ENCODE results near the gene MS4A10.

The MS4A10 gene

DNA sequence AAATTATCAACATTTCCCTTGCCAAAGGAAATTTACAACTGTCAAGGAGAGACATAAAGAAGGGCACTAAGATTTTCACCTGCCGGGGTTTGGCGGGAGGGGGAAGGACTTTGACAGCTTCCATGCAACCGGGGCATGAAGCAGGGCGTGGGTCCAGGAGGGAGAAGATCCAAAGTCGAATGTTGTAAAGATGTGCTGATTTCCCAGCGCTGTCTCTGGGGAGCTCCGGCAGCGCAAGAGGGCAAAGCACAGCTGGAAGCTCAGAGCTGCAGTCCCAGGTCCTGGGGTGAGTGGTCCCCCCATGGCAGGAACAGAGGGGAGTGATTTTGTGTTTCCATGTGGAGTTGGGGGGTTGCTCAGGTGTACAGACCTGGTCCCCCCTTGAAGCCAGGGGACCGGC, at the start of gene MS4A10:
TSS of gene MS4A10 (plus strand) at position 198 of the 400 bp plus-strand sequence. CDS start 5,003 bp downstream, outside the sequence.
- no peak within 1 kb of the TSS for H3K4me3 ChIP-seq (ENCODE audit: low read depth, low read length)
- in situ Hi-C loops (cut with HindIII; ENCODE audit: low sequenced_read_pairs): no loop called here
- DNase-seq (ENCODE audit: low read depth): no peak
- no peak for TF ChIP-seq CTCF (IDR thresholded peaks at IDR 0.05; ENCODE audit: low read depth, low read length, missing control alignments)

DNA sequence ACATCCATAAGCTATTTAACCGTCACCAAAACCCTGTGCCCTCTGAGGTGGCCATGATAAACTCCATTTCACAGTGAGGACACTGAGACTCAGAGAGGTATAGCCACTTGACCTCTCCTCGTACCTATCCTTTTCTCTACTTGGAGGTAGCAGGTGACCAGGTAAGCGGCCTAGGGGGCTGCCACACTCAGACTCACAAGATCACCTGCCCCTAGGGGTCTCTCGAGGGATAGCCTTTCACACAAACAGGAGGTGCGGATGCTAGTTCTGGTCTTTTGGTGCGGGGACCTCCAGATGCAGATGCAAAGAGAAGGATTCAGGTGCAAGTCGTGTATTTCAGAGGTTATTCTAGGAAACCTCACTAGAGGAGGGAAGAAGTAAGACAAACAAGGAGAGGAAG, 46.0 kb upstream of the MS4A10 start:
- in situ Hi-C loops (cut with HindIII; ENCODE audit: low sequenced_read_pairs): no loop called here
- no peak for TF ChIP-seq CTCF (IDR thresholded peaks at IDR 0.05; ENCODE audit: low read depth, low read length, missing control alignments)
- H3K4me3 ChIP-seq (ENCODE audit: low read depth, low read length): no peak overlapping the region
- DNase-seq (ENCODE audit: low read depth): no peak

DNA sequence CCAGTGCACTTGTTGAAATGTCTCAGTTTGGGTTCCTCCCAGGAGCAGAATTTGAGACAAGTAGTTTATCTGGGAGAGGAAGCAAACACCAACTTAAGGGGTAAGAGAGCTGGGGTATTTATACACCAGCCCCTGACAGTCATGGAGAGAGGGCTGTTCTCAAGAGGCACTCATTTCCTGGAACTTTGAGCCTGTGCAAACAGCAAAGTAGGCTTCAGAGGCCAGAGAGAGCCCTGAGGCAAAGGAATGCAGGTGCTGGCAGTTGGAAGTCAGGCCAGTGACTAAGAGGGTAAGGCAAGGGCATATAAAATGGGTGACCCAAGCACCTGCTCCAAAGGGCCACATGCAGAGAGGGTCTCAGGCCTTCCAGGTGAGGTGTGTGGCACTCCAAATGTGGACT, 44.6 kb upstream of the MS4A10 start:
- no peak overlapping the region for H3K4me3 ChIP-seq (ENCODE audit: low read depth, low read length)
- in situ Hi-C loops (cut with HindIII; ENCODE audit: low sequenced_read_pairs): no loop called here
- no peak for TF ChIP-seq CTCF (IDR thresholded peaks at IDR 0.05; ENCODE audit: low read depth, low read length, missing control alignments)
- no peak for DNase-seq (ENCODE audit: low read depth)

GRCh38 chr11:60741421-60741820, 43.7 kb upstream of the MS4A10 start:
- no peak for TF ChIP-seq CTCF (IDR thresholded peaks at IDR 0.05; ENCODE audit: low read depth, low read length, missing control alignments)
- H3K4me3 ChIP-seq (ENCODE audit: low read depth, low read length): no peak overlapping the region
- in situ Hi-C loops (cut with HindIII; ENCODE audit: low sequenced_read_pairs): no loop called here
- no peak for DNase-seq (ENCODE audit: low read depth)

- in situ Hi-C loops (cut with HindIII; ENCODE audit: low sequenced_read_pairs): no loop called here
- no peak overlapping the region for H3K4me3 ChIP-seq (ENCODE audit: low read depth, low read length)
- TF ChIP-seq CTCF (IDR thresholded peaks at IDR 0.05; ENCODE audit: low read depth, low read length, missing control alignments): no peak
- DNase-seq (ENCODE audit: low read depth): no peak
These were observed 42.1 kb upstream of the MS4A10 start for GRCh38 chr11:60743058-60743457.

DNA sequence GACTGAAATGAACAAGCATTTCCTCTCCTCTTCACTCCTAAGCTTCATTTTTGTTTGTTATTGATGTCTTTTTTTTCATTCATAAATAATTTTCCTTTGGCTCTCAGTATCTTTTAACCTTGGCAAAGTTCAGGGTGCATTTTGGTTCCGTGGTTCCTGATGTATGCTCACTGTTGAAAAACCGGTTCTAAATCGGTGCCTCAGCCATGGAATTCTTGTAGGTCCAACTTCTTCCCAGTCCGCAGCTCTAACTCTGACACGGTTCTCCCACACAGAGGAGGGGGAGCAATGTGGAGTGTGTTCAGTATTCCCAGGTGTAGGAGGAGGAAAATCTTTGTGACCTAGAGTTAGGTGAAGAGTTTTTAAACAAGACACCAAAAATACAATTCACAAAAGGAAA, 41.0 kb upstream of the MS4A10 start:
- no peak for TF ChIP-seq CTCF (IDR thresholded peaks at IDR 0.05; ENCODE audit: low read depth, low read length, missing control alignments)
- no peak for DNase-seq (ENCODE audit: low read depth)
- H3K4me3 ChIP-seq (ENCODE audit: low read depth, low read length): no peak overlapping the region
- in situ Hi-C loops (cut with HindIII; ENCODE audit: low sequenced_read_pairs): no loop called here

DNA sequence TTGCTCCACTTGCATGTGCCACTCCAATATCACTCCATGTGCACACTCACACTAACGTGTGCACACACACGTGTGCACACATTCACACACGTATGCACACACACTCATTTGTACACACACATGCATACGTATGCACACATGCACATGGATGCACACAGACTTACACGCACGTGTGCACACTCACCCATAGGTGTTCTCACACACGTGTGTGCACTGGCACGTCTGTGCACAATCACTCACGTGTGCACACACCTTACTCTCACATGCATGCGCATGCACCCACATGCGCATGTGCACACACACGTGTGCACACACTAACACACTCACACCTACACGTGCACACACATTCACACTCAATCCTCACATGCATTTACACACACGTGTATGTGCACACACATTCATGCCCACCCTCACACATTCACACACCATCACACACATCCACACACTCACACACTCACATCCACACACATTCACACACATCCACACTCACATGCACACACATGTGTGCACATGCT, 37.7 kb upstream of the MS4A10 start:
- H3K4me3 ChIP-seq (ENCODE audit: low read depth, low read length): no peak overlapping the region
- DNase-seq (ENCODE audit: low read depth): no peak
- no peak for TF ChIP-seq CTCF (IDR thresholded peaks at IDR 0.05; ENCODE audit: low read depth, low read length, missing control alignments)
- in situ Hi-C loops (cut with HindIII; ENCODE audit: low sequenced_read_pairs): no loop called here
